SK-N-SH (cell line): Measurements from ENCODE around the gene LKAAEAR1. TPM values are rescaled to one million over a fixed set of nuclear protein-coding genes. Genes with fewer than 3 reads are reported as not detected.

ENCODE experiments used
- CTCF ChIA-PET: fragments of 300-600, 350-600 bp; formaldehyde crosslinking; extraction: SDS; loops from one replicate; lab custom pipeline; 2021; lab: Yijun Ruan, JAX
- POLR2A ChIA-PET: fragments of 350-600 bp; sonication (Branson Sonifier 250); formaldehyde crosslinking; extraction: SDS; loops from one replicate; lab custom pipeline; 2020; ENCODE audit warnings: antibody characterized with exemption, inconsistent platforms; lab: Yijun Ruan, JAX
- DNase-seq: peaks from one replicate; pipeline ENCODE4 v3.0.0; 2012
- H2AFZ ChIP-seq: fragments of 200-600 bp; sonication (generic); 2 replicates; pipeline ENCODE4 v1.8.1; 2016; ENCODE audit warnings: antibody characterized with exemption, mild to moderate bottlenecking, low read depth
- H3F3A ChIP-seq: fragments of 200-600 bp; sonication (generic); replicated peaks from 2 replicates; pipeline ENCODE3; 2016; ENCODE audit warnings: antibody characterized with exemption, mild to moderate bottlenecking; ENCODE audit not compliant: insufficient read depth
- H3K27ac ChIP-seq, 2 experiments: fragments of 200-500 bp in 1 of 2; fragments of 200-600 bp in 1 of 2; sonication (Bioruptor generic) in 1 of 2; sonication (generic), shearing (Covaris generic) in 1 of 2; 2 replicates each; pipeline versions ENCODE4 v1.5.1 to v1.6.1; 2014 to 2016; ENCODE audit warnings: low read depth in 2 of 2, inconsistent platforms in 1 of 2, low read length in 1 of 2, mild to moderate bottlenecking in 1 of 2, mixed read lengths in 1 of 2
- H3K27me3 ChIP-seq: fragments of 200-600 bp; sonication (generic), shearing (Covaris generic); 2 replicates; pipeline ENCODE4 v1.6.1; 2016; ENCODE audit warnings: mixed run types; ENCODE audit not compliant: insufficient read depth
- H3K36me3 ChIP-seq, 2 experiments: fragments of 200-500 bp in 1 of 2; fragments of 200-600 bp in 1 of 2; sonication (Bioruptor generic) in 1 of 2; sonication (generic) in 1 of 2; replicated peaks in 1 of 2; 2 replicates each; pipeline versions ENCODE3 to v1.5.1; 2014 to 2016; ENCODE audit warnings: low read length in 1 of 2, mild to moderate bottlenecking in 1 of 2; ENCODE audit not compliant: insufficient read depth in 2 of 2, control insufficient read depth in 1 of 2
- H3K4me1 ChIP-seq, 2 experiments: fragments of 200-500 bp in 1 of 2; fragments of 200-600 bp in 1 of 2; sonication (Bioruptor generic) in 1 of 2; sonication (generic), shearing (Covaris generic) in 1 of 2; 2 replicates each; pipeline versions ENCODE4 v1.5.1 to v1.6.1; 2014 to 2016; ENCODE audit warnings: low read depth in 1 of 2, low read length in 1 of 2, mixed run types in 1 of 2; ENCODE audit not compliant: insufficient read depth in 2 of 2, control insufficient read depth in 1 of 2
- H3K4me2 ChIP-seq: fragments of 200-600 bp; sonication (generic), shearing (Covaris generic); 2 replicates; pipeline ENCODE4 v1.6.1; 2017; ENCODE audit warnings: mixed run types
- H3K4me3 ChIP-seq, 2 experiments: fragments of 200-500 bp in 1 of 2; fragments of 200-600 bp in 1 of 2; sonication (Bioruptor generic) in 1 of 2; sonication (generic), shearing (Covaris generic) in 1 of 2; 2 replicates each; pipeline versions ENCODE4 v1.5.1 to v1.8.1; 2014 to 2016; ENCODE audit warnings: low read depth in 2 of 2, inconsistent platforms in 1 of 2, low read length in 1 of 2, mild to moderate bottlenecking in 1 of 2, mixed read lengths in 1 of 2, moderate library complexity in 1 of 2
- H3K79me2 ChIP-seq: fragments of 200-600 bp; sonication (generic); 2 replicates; pipeline ENCODE4 v1.8.1; 2017; ENCODE audit warnings: mild to moderate bottlenecking; ENCODE audit not compliant: insufficient read depth
- H3K9ac ChIP-seq: fragments of 200-600 bp; sonication (generic); 2 replicates; pipeline ENCODE4 v1.6.1; 2017; ENCODE audit warnings: mixed run types
- H3K9me2 ChIP-seq: fragments of 200-600 bp; sonication (generic); 2 replicates; pipeline ENCODE4 v1.6.1; 2017; ENCODE audit warnings: mixed run types
- H3K9me3 ChIP-seq: fragments of 200-600 bp; sonication (generic); 2 replicates; pipeline ENCODE4 v1.6.1; 2017; ENCODE audit warnings: mixed run types, mild to moderate bottlenecking, moderate library complexity
- H4K20me1 ChIP-seq: fragments of 200-600 bp; sonication (generic); 2 replicates; pipeline ENCODE4 v1.6.1; 2017; ENCODE audit warnings: mild to moderate bottlenecking, mixed run types; ENCODE audit not compliant: insufficient read depth
- ELF1 ChIP-seq: IDR thresholded peaks from 2 replicates; pipeline ENCODE4 v1.4.0; 2012
- EP300 ChIP-seq, 2 experiments: IDR thresholded peaks; 2 replicates each; pipeline versions ENCODE4 v1.4.0 to v1.6.1; 2012; ENCODE audit warnings: borderline replicate concordance in 1 of 2, low read depth in 1 of 2, low read length in 1 of 2
- EZH2phosphoT487 ChIP-seq: fragments of 200-600 bp; sonication (generic); IDR thresholded peaks from 2 replicates; pipeline ENCODE4 v1.6.1; 2017; ENCODE audit warnings: low read depth, mixed run types, mild to moderate bottlenecking, antibody characterized with exemption, moderate library complexity, borderline replicate concordance
- NFIC ChIP-seq: IDR thresholded peaks from 2 replicates; pipeline ENCODE4 v1.4.0; 2012; ENCODE audit warnings: borderline replicate concordance
- RCOR1 ChIP-seq: fragments of 150-350 bp; IDR thresholded peaks from 2 replicates; pipeline ENCODE4 v1.6.1; 2017; ENCODE audit warnings: antibody characterized with exemption, low read length
- RXRA ChIP-seq: IDR thresholded peaks from 2 replicates; pipeline ENCODE4 v1.4.0; 2012; ENCODE audit warnings: low read depth, mild to moderate bottlenecking, borderline replicate concordance
- SMC3 ChIP-seq: IDR thresholded peaks from 2 replicates; pipeline ENCODE4 v1.6.1; 2012; ENCODE audit warnings: low read depth, low read length, improper control_type of control experiment
- TCF12 ChIP-seq: IDR thresholded peaks from 2 replicates; pipeline ENCODE4 v1.4.0; 2012
- ZBTB33 ChIP-seq: IDR thresholded peaks from 2 replicates; pipeline ENCODE4 v1.4.0; 2012; ENCODE audit warnings: low read depth, borderline replicate concordance
- WGBS: methylation state at CpG from one replicate; pipeline ENCODE4 v1.1.6; 2017; ENCODE audit warnings: low lambda C conversion rate; 5-methylcytosine and 5-hydroxymethylcytosine counted together
- polyA plus RNA-seq, 3 experiments: library from polyadenylated mRNA; depleted of rRNA; stranded (reverse); fragments of >200 nt; gene quantifications; 2 replicates each; pipeline ENCODE4 v1.2.3, GENCODE V29; 2012
- TF ChIP-seq, protein P1 (sequence below): IDR thresholded peaks from 2 replicates; pipeline ENCODE4; 2012
- TF ChIP-seq, protein P2 (sequence below): fragments of 150-350 bp; IDR thresholded peaks from 2 replicates; pipeline ENCODE4 v1.6.1; 2016; ENCODE audit warnings: mild to moderate bottlenecking, low read depth, low read length
- TF ChIP-seq, protein P3 (sequence below): IDR thresholded peaks from 2 replicates; pipeline ENCODE4 v1.4.0; 2012; ENCODE audit warnings: low read depth, borderline replicate concordance
- TF ChIP-seq, protein P4 (sequence below): fragments of 200-600 bp; sonication (generic); IDR thresholded peaks from 2 replicates; pipeline ENCODE4 v1.6.1; 2017; ENCODE audit warnings: antibody characterized with exemption, mild to moderate bottlenecking, moderate library complexity

Gene LKAAEAR1
- polyA plus RNA-seq, 1 of the 3 experiments (the other 2 are of a cell fraction), result 0.71 TPM

- Histone ChIP-seq H3K9me3 (no peaks in the 10 kb centered on the region), H3K4me2 (peak overlapping the region; percentile 85), H3K79me2 (no peaks in the 10 kb centered on the region), H3F3A (peaks cover 14% of the 10 kb centered on the region), H3K4me1 (peaks cover 13 to 36% of the 10 kb centered on the region in 2 experiments; a peak in 3 of 4 replicates)
- CTCF ChIA-PET, result interaction anchor here (0.5 to 12.9 kb wide), 14 partner anchors 10 to 130 kb away, joined by 3 to 252 read pairs (median 4); partner anchors contain the start of genes NPBWR2 and TCEA2
- no peak for DNase-seq
- POLR2A ChIA-PET, result no interaction called here
- TF ChIP-seq, protein P1, sequence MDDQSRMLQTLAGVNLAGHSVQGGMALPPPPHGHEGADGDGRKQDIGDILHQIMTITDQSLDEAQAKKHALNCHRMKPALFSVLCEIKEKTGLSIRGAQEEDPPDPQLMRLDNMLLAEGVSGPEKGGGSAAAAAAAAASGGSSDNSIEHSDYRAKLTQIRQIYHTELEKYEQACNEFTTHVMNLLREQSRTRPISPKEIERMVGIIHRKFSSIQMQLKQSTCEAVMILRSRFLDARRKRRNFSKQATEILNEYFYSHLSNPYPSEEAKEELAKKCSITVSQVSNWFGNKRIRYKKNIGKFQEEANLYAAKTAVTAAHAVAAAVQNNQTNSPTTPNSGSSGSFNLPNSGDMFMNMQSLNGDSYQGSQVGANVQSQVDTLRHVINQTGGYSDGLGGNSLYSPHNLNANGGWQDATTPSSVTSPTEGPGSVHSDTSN, result no peak
- TF ChIP-seq TCF12, result no peak
- TF ChIP-seq, protein P2, sequence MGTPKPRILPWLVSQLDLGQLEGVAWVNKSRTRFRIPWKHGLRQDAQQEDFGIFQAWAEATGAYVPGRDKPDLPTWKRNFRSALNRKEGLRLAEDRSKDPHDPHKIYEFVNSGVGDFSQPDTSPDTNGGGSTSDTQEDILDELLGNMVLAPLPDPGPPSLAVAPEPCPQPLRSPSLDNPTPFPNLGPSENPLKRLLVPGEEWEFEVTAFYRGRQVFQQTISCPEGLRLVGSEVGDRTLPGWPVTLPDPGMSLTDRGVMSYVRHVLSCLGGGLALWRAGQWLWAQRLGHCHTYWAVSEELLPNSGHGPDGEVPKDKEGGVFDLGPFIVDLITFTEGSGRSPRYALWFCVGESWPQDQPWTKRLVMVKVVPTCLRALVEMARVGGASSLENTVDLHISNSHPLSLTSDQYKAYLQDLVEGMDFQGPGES, result no peak
- TF ChIP-seq EP300 (IDR thresholded peaks at IDR 0.05; ENCODE audit: borderline replicate concordance in 1 of 2, low read depth in 1 of 2, low read length in 1 of 2), result no peak
- TF ChIP-seq ELF1, result no peak
- TF ChIP-seq RXRA, result no peak
- no peak for TF ChIP-seq NFIC
- TF ChIP-seq ZBTB33, result no peak
- TF ChIP-seq EZH2phosphoT487, result no peak
- TF ChIP-seq SMC3, result no peak
- TF ChIP-seq, all 33 proteins: peak for 0
- H3K4me3 ChIP-seq, result peak overlapping the region; percentile 47 to 53; a peak in 3 of 4 replicates
- no peaks in the 10 kb centered on the region for H3K36me3 ChIP-seq
- H3K9me2 ChIP-seq, result no peaks in the 10 kb centered on the region
- H3K9ac ChIP-seq, result no peak overlapping the region
- no peak overlapping the region for H2AFZ ChIP-seq
- H3K27me3 ChIP-seq, result no peaks in the 10 kb centered on the region; the same call in 1 of the 2 replicates
- no peaks in the 10 kb centered on the region for H4K20me1 ChIP-seq
- H3K27ac ChIP-seq, result no peak overlapping the region
- WGBS, result 20% methylated on average over 11 of the region's 13 CpGs
Observed at GRCh38 chr20:64082820-64083377, 1.3 kb downstream of the LKAAEAR1 start.

DNA sequence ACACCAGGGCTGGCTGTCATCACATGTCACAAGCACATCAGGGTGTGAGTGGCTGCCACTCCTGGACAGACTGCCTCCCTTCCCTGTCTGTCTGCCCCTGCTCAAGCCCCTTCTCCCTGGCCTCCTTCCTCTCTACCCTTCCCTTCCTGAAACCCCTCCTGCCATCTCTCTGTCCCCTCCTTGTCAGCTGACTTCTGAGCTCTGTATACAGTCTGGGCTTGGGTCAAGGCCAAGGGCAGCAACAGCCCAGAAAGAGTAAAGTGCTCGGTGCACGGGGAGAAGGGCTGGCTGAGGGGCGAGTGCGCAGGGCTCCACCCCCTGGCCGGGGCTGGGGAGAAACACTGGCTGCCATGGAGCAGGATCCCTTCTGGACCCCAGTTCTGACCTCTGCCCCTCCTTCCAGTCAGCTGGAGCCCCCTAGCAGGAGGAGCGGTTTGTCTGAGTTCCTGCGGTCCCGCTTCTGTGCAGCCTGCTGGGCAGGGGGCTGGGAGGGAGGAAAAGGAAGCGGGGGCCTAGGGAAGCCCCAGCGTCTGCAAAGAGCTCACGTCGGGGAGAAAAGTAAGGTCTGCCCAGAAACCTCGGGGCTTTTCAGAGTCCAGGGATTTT is 2.0 kb downstream of the LKAAEAR1 start:
- Histone ChIP-seq H4K20me1 (no peaks in the 10 kb centered on the region), H3K4me2 (no peak overlapping the region), H3K9me2 (no peaks in the 10 kb centered on the region), H3K4me3 (no peak overlapping the region), H3K9me3 (no peaks in the 10 kb centered on the region), H3K27ac (no peak overlapping the region), H3K79me2 (no peaks in the 10 kb centered on the region), H3F3A (peaks cover 14% of the 10 kb centered on the region), H3K4me1 (peaks cover 13 to 36% of the 10 kb centered on the region in 2 experiments; a peak in 3 of 4 replicates), H3K27me3 (no peaks in the 10 kb centered on the region; the same call in 1 of the 2 replicates), H2AFZ (no peak overlapping the region), H3K36me3 (no peaks in the 10 kb centered on the region), H3K9ac (no peak overlapping the region)
- WGBS, result 79% methylated on average over 11 of the region's 13 CpGs
- ChIA-PET CTCF (interaction anchor here (0.5 to 12.9 kb wide), 7 partner anchors 11 to 43 kb away, joined by 3 to 252 read pairs (median 11); partner anchors contain the start of gene NPBWR2), POLR2A (no interaction called here)
- no peak for DNase-seq
- TF ChIP-seq, protein P3, sequence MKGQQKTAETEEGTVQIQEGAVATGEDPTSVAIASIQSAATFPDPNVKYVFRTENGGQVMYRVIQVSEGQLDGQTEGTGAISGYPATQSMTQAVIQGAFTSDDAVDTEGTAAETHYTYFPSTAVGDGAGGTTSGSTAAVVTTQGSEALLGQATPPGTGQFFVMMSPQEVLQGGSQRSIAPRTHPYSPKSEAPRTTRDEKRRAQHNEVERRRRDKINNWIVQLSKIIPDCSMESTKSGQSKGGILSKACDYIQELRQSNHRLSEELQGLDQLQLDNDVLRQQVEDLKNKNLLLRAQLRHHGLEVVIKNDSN, result no peak
- no peak for TF ChIP-seq RCOR1
- TF ChIP-seq, protein P4, sequence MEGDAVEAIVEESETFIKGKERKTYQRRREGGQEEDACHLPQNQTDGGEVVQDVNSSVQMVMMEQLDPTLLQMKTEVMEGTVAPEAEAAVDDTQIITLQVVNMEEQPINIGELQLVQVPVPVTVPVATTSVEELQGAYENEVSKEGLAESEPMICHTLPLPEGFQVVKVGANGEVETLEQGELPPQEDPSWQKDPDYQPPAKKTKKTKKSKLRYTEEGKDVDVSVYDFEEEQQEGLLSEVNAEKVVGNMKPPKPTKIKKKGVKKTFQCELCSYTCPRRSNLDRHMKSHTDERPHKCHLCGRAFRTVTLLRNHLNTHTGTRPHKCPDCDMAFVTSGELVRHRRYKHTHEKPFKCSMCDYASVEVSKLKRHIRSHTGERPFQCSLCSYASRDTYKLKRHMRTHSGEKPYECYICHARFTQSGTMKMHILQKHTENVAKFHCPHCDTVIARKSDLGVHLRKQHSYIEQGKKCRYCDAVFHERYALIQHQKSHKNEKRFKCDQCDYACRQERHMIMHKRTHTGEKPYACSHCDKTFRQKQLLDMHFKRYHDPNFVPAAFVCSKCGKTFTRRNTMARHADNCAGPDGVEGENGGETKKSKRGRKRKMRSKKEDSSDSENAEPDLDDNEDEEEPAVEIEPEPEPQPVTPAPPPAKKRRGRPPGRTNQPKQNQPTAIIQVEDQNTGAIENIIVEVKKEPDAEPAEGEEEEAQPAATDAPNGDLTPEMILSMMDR, result no peak
- no peak for TF ChIP-seq EP300 (IDR thresholded peaks at IDR 0.05; ENCODE audit: borderline replicate concordance in 1 of 2, low read depth in 1 of 2, low read length in 1 of 2)
